Esophagus muscularis mucosa (tissue), 3 donors: Measurements from ENCODE around the gene TAS1R3.

ENCODE experiments used
- POLR2A ChIP-seq: fragments of 450-650 bp; IDR thresholded peaks from one replicate; pipeline ENCODE4 v1.6.1; 2017; ENCODE audit warnings: antibody characterized with exemption, moderate library complexity, mild to moderate bottlenecking, low read depth
- POLR2AphosphoS5 ChIP-seq, 2 donors: sonication (generic); formaldehyde crosslinking; IDR thresholded peaks; one replicate each; pipeline ENCODE4 v1.6.1; 2017; ENCODE audit warnings: antibody characterized with exemption in 2 of 2
- TF ChIP-seq, protein P1 (sequence below), 3 experiments: fragments of 200-600 bp in 2 of 3; fragments of 450-650 bp in 1 of 3; sonication (generic) in 2 of 3; IDR thresholded peaks; one replicate each; pipeline ENCODE4 v1.5.1; 2017 to 2019; ENCODE audit warnings: antibody characterized with exemption in 3 of 3, mild to moderate bottlenecking in 2 of 3, moderate library complexity in 1 of 3

DNA sequence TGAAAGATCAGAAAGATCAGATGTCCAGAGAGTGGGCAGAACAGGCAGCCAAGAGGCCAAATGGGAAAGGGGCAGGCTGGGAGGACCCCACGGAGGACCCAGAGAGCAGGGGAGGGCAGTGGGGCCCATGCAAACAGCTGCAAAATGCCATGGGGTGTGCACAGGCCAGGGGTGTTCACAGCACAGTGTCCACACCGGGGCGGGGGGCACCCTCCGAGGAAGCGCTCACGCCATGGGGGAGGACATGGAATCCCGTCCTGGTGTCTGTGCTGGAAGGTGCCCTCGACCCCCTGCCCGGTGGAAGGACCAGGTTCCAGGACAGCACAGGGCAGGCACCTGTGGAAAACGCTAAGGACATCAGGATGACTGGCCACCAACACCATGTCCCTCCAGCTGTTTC lies 8.1 kb upstream of the TAS1R3 start:
- TF ChIP-seq, protein P1, sequence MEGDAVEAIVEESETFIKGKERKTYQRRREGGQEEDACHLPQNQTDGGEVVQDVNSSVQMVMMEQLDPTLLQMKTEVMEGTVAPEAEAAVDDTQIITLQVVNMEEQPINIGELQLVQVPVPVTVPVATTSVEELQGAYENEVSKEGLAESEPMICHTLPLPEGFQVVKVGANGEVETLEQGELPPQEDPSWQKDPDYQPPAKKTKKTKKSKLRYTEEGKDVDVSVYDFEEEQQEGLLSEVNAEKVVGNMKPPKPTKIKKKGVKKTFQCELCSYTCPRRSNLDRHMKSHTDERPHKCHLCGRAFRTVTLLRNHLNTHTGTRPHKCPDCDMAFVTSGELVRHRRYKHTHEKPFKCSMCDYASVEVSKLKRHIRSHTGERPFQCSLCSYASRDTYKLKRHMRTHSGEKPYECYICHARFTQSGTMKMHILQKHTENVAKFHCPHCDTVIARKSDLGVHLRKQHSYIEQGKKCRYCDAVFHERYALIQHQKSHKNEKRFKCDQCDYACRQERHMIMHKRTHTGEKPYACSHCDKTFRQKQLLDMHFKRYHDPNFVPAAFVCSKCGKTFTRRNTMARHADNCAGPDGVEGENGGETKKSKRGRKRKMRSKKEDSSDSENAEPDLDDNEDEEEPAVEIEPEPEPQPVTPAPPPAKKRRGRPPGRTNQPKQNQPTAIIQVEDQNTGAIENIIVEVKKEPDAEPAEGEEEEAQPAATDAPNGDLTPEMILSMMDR (IDR thresholded peaks at IDR 0.05), result no peak
- no peak for TF ChIP-seq POLR2AphosphoS5 (IDR thresholded peaks at IDR 0.05)
- TF ChIP-seq POLR2A, result no peak
